NCI-H1417 (cell line): Measurements from ENCODE around the gene TOLLIP.
"Not testable (repeated sequence)": the region's sequence is repeated elsewhere in the genome, so short reads cannot be mapped to it uniquely, and the experiment has no call there.

Experiments
- DNase-seq, 3 experiments: peaks; one replicate each; lab custom pipeline; 2025; lab: John Stamatoyannopoulos, UW

Gene TOLLIP

GRCh38 chr11:1245717-1246116 lies 63.7 kb downstream of the TOLLIP start:
- DNase-seq = not testable (repeated sequence)

GRCh38 chr11:1244557-1244956 lies 64.9 kb downstream of the TOLLIP start:
- DNase-seq = not testable (repeated sequence)

GRCh38 chr11:1243521-1243920 lies 65.9 kb downstream of the TOLLIP start:
- not testable (repeated sequence) for DNase-seq

- not testable (repeated sequence) for DNase-seq
Measured at GRCh38 chr11:1242751-1243150, 66.7 kb downstream of the TOLLIP start.

- no peak for DNase-seq
Measured at GRCh38 chr11:1242289-1242688, 67.1 kb downstream of the TOLLIP start.

- DNase-seq = no peak
Measured at GRCh38 chr11:1241706-1242105, 67.7 kb downstream of the TOLLIP start.

- no peak for DNase-seq
Measured at GRCh38 chr11:1240771-1241170, 68.7 kb downstream of the TOLLIP start.

- DNase-seq = no peak
Measured at GRCh38 chr11:1239596-1240205, 69.7 kb downstream of the TOLLIP start.

- no peak for DNase-seq
Measured at GRCh38 chr11:1238767-1239595, 70.5 kb downstream of the TOLLIP start.

GRCh38 chr11:1237851-1238250 lies 71.6 kb downstream of the TOLLIP start:
- DNase-seq = no peak

GRCh38 chr11:1237128-1237580 lies 72.3 kb downstream of the TOLLIP start:
- DNase-seq = no peak

- DNase-seq = no peak
Measured at GRCh38 chr11:1236316-1237127, 72.9 kb downstream of the TOLLIP start.

GRCh38 chr11:1235901-1236315 lies 73.5 kb downstream of the TOLLIP start:
- DNase-seq = no peak

- no peak for DNase-seq
Measured at GRCh38 chr11:1235306-1235900, 74.0 kb downstream of the TOLLIP start.

GRCh38 chr11:1234771-1235305 lies 74.6 kb downstream of the TOLLIP start:
- no peak for DNase-seq

- DNase-seq = no peak
Measured at GRCh38 chr11:1234054-1234720, 75.2 kb downstream of the TOLLIP start.

GRCh38 chr11:1233351-1234053 lies 75.9 kb downstream of the TOLLIP start:
- DNase-seq = peak in 1 of 3 experiments; percentile 35

GRCh38 chr11:1232883-1233321 lies 76.5 kb downstream of the TOLLIP start:
- peak in 2 of 3 experiments; percentile 18 to 35 for DNase-seq

- no peak for DNase-seq
Measured at GRCh38 chr11:1232021-1232882, 77.2 kb downstream of the TOLLIP start.
